NB4 (cell line): ENCODE results near the gene NEK11.

Experiments
- POLR2A ChIP-seq: IDR thresholded peaks from 2 replicates; pipeline ENCODE4 v1.6.1; 2011; ENCODE audit warnings: mild to moderate bottlenecking; ENCODE audit not compliant: insufficient read length; ENCODE audit errors: extremely low read depth
- TF ChIP-seq, protein P1 (sequence below): IDR thresholded peaks from one replicate; pipeline ENCODE4 v1.5.1; 2012; ENCODE audit warnings: low read depth, low read length

GRCh38 chr3:131008326-131008725 lies 18.4 kb upstream of the NEK11 start:
- TF ChIP-seq POLR2A: no peak
- TF ChIP-seq, protein P1, sequence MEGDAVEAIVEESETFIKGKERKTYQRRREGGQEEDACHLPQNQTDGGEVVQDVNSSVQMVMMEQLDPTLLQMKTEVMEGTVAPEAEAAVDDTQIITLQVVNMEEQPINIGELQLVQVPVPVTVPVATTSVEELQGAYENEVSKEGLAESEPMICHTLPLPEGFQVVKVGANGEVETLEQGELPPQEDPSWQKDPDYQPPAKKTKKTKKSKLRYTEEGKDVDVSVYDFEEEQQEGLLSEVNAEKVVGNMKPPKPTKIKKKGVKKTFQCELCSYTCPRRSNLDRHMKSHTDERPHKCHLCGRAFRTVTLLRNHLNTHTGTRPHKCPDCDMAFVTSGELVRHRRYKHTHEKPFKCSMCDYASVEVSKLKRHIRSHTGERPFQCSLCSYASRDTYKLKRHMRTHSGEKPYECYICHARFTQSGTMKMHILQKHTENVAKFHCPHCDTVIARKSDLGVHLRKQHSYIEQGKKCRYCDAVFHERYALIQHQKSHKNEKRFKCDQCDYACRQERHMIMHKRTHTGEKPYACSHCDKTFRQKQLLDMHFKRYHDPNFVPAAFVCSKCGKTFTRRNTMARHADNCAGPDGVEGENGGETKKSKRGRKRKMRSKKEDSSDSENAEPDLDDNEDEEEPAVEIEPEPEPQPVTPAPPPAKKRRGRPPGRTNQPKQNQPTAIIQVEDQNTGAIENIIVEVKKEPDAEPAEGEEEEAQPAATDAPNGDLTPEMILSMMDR: no peak
